PC-9 (cell line): Measurements from ENCODE around the gene SCML2.

Experiments
- EZH2 ChIP-seq: fragments of 200-600 bp; sonication (generic); IDR thresholded peaks from 2 replicates; pipeline ENCODE4 v1.8.0; 2017; ENCODE audit warnings: antibody characterized with exemption, low read depth
- TF ChIP-seq, protein P1 (sequence below): fragments of 200-600 bp; sonication (generic); conservative IDR thresholded peaks from 2 replicates; pipeline ENCODE4 v1.6.1; 2017; ENCODE audit warnings: mixed run types, antibody characterized with exemption, mild to moderate bottlenecking, moderate library complexity

DNA sequence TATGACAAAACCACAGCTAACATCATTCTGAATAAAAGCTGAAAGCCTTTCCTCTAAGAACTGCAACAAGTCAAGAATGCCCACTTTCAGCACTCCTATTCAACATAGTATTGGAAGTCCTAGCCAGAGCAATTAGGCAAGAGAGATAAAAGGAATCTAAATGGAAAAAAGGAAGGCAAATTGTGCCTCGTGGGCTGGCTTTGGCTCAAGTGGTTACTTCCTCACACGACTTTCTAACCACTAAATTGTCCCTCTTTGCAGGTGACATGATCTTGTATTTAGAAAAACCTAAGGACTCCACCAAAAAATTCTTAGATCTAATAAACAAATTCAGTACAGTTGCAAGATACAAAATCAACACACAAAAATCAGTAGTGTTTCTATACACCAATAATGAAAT, 57.2 kb downstream of the SCML2 start:
- TF ChIP-seq, protein P1, sequence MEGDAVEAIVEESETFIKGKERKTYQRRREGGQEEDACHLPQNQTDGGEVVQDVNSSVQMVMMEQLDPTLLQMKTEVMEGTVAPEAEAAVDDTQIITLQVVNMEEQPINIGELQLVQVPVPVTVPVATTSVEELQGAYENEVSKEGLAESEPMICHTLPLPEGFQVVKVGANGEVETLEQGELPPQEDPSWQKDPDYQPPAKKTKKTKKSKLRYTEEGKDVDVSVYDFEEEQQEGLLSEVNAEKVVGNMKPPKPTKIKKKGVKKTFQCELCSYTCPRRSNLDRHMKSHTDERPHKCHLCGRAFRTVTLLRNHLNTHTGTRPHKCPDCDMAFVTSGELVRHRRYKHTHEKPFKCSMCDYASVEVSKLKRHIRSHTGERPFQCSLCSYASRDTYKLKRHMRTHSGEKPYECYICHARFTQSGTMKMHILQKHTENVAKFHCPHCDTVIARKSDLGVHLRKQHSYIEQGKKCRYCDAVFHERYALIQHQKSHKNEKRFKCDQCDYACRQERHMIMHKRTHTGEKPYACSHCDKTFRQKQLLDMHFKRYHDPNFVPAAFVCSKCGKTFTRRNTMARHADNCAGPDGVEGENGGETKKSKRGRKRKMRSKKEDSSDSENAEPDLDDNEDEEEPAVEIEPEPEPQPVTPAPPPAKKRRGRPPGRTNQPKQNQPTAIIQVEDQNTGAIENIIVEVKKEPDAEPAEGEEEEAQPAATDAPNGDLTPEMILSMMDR: no peak
- TF ChIP-seq EZH2: no peak
